OCI-LY1 (cell line): ENCODE data around the gene TOGARAM2.

Experiments
- H2AFZ ChIP-seq: fragments of 200-600 bp; sonication (generic), shearing (Covaris generic); 2 replicates; pipeline ENCODE4 v1.6.0; 2014; ENCODE audit warnings: antibody characterized with exemption, mild to moderate bottlenecking, low read length
- H3F3A ChIP-seq: fragments of 200-600 bp; sonication (generic), shearing (Covaris generic); 2 replicates; pipeline ENCODE4 v1.6.0; 2014; ENCODE audit warnings: mild to moderate bottlenecking, antibody characterized with exemption, low read length, moderate library complexity; ENCODE audit not compliant: insufficient read depth
- H3K27ac ChIP-seq: fragments of 200-600 bp; sonication (generic); 2 replicates; pipeline ENCODE4 v1.5.1; 2014; ENCODE audit warnings: low read length, mixed run types, mild to moderate bottlenecking, low read depth; ENCODE audit not compliant: poor library complexity, severe bottlenecking
- H3K27me3 ChIP-seq: fragments of 200-600 bp; sonication (generic); 2 replicates; pipeline ENCODE4 v1.6.0; 2014; ENCODE audit warnings: antibody characterized with exemption, mild to moderate bottlenecking, low read length, moderate library complexity; ENCODE audit not compliant: insufficient read depth
- H3K36me3 ChIP-seq: fragments of 200-600 bp; sonication (generic); 2 replicates; pipeline ENCODE4 v1.6.1; 2014; ENCODE audit warnings: mild to moderate bottlenecking, antibody characterized with exemption, low read length, moderate library complexity, mixed read lengths; ENCODE audit not compliant: insufficient read depth
- H3K4me1 ChIP-seq: fragments of 200-600 bp; sonication (generic); 2 replicates; pipeline ENCODE4 v1.5.1; 2014; ENCODE audit warnings: mild to moderate bottlenecking, low read length, moderate library complexity; ENCODE audit not compliant: insufficient read depth, severe bottlenecking
- H3K4me2 ChIP-seq: fragments of 200-600 bp; sonication (generic), shearing (Covaris generic); 2 replicates; pipeline ENCODE4 v1.6.1; 2014; ENCODE audit warnings: low read length
- H3K4me3 ChIP-seq: fragments of 200-600 bp; sonication (generic); 2 replicates; pipeline ENCODE4 v1.5.1; 2014; ENCODE audit warnings: low read length, low read depth, mild to moderate bottlenecking, mixed read lengths; ENCODE audit not compliant: poor library complexity, severe bottlenecking
- H3K79me2 ChIP-seq: fragments of 200-600 bp; shearing (Covaris generic); 2 replicates; pipeline ENCODE4 v1.6.1; 2016; ENCODE audit warnings: mixed run types, low read length, mixed read lengths; ENCODE audit not compliant: insufficient read depth
- H3K9ac ChIP-seq: fragments of 200-600 bp; sonication (generic), shearing (Covaris generic); 2 replicates; pipeline ENCODE4 v1.6.1; 2014; ENCODE audit warnings: mild to moderate bottlenecking, low read length, mixed read lengths
- H3K9me2 ChIP-seq: fragments of 200-600 bp; sonication (generic), shearing (Covaris generic); 2 replicates; pipeline ENCODE4 v1.6.1; 2014; ENCODE audit warnings: low read depth, mild to moderate bottlenecking, low read length, mixed read lengths
- H3K9me3 ChIP-seq: fragments of 200-600 bp; shearing (Covaris generic); 2 replicates; pipeline ENCODE4 v1.6.1; 2014; ENCODE audit warnings: low read length, mixed read lengths
- H4K20me1 ChIP-seq: fragments of 200-600 bp; sonication (generic), shearing (Covaris generic); 2 replicates; pipeline ENCODE4 v1.6.0; 2016; ENCODE audit warnings: mild to moderate bottlenecking, low read length; ENCODE audit not compliant: insufficient read depth
- CTCF ChIP-seq: fragments of 200-600 bp; sonication (generic), shearing (Covaris generic); IDR thresholded peaks from 2 replicates; pipeline ENCODE4 v1.5.1; 2017; ENCODE audit warnings: mild to moderate bottlenecking, antibody characterized with exemption, low read length, moderate library complexity, mixed read lengths
- EZH2 ChIP-seq: fragments of 200-600 bp; sonication (generic), shearing (Covaris generic); IDR thresholded peaks from 2 replicates; pipeline ENCODE4 v1.8.0; 2017; ENCODE audit warnings: borderline replicate concordance, mixed run types, mild to moderate bottlenecking, antibody characterized with exemption, low read length, moderate library complexity, mixed read lengths

Gene TOGARAM2

GRCh38 chr2:29033172-29033571 is 52.1 kb downstream of the TOGARAM2 start:
- H3K4me3 ChIP-seq = no peak overlapping the region
- H2AFZ ChIP-seq = no peak overlapping the region

GRCh38 chr2:29033656-29034055 is 52.6 kb downstream of the TOGARAM2 start:
- Histone ChIP-seq H3K9ac (no peak overlapping the region), H3K79me2 (no peaks in the 10 kb centered on the region), H2AFZ (no peak overlapping the region), H3F3A (no peaks in the 10 kb centered on the region), H3K9me3 (no peaks in the 10 kb centered on the region), H3K27me3 (no peaks in the 10 kb centered on the region), H4K20me1 (no peaks in the 10 kb centered on the region), H3K4me2 (no peak overlapping the region), H3K36me3 (no peaks in the 10 kb centered on the region), H3K4me3 (no peak overlapping the region), H3K27ac (no peak overlapping the region), H3K9me2 (no peaks in the 10 kb centered on the region), H3K4me1 (no peaks in the 10 kb centered on the region)
- TF ChIP-seq CTCF = no peak
- TF ChIP-seq EZH2 = no peak

More at GRCh38 chr2:29033172-29033571, 52.1 kb downstream of the TOGARAM2 start:
- H3K9me2 ChIP-seq = no peaks in the 10 kb centered on the region
- no peak overlapping the region for H3K27ac ChIP-seq
- no peaks in the 10 kb centered on the region for H3K36me3 ChIP-seq
- no peaks in the 10 kb centered on the region for H3F3A ChIP-seq
- no peaks in the 10 kb centered on the region for H3K27me3 ChIP-seq
- no peaks in the 10 kb centered on the region for H3K4me1 ChIP-seq
- H3K9me3 ChIP-seq = no peaks in the 10 kb centered on the region
- no peak overlapping the region for H3K4me2 ChIP-seq
- H3K79me2 ChIP-seq = no peaks in the 10 kb centered on the region
- H3K9ac ChIP-seq = no peak overlapping the region
- H4K20me1 ChIP-seq = no peaks in the 10 kb centered on the region
- TF ChIP-seq EZH2 = no peak
- TF ChIP-seq CTCF = no peak

- no peak overlapping the region for H3K27ac ChIP-seq
- H3K9ac ChIP-seq = no peak overlapping the region
- H3K27me3 ChIP-seq = no peaks in the 10 kb centered on the region
- no peaks in the 10 kb centered on the region for H3F3A ChIP-seq
- H3K4me3 ChIP-seq = no peak overlapping the region
- no peak overlapping the region for H3K4me2 ChIP-seq
- no peaks in the 10 kb centered on the region for H4K20me1 ChIP-seq
- no peaks in the 10 kb centered on the region for H3K9me3 ChIP-seq
- no peak overlapping the region for H2AFZ ChIP-seq
- H3K79me2 ChIP-seq = no peaks in the 10 kb centered on the region
- no peaks in the 10 kb centered on the region for H3K9me2 ChIP-seq
- no peaks in the 10 kb centered on the region for H3K36me3 ChIP-seq
- TF ChIP-seq CTCF (no peak), EZH2 (no peak)
- no peaks in the 10 kb centered on the region for H3K4me1 ChIP-seq
Measured at GRCh38 chr2:29035016-29035745, 54.1 kb downstream of the TOGARAM2 start.
